GM12878 (cell line): Measurements from ENCODE around the gene CD38. TPM values are rescaled to one million over a fixed set of nuclear protein-coding genes. Genes with fewer than 3 reads are reported as not detected.
"Not testable (repeated sequence)": the region's sequence is repeated elsewhere in the genome, so short reads cannot be mapped to it uniquely, and the experiment has no call there.

Source experiments
- ATAC-seq: fragments of 200-7000 bp; cut with Tn5 transposase; 3 replicates; pipeline ENCODE4 v1.9.1; 2020; ENCODE audit warnings: mild to moderate bottlenecking, moderate library complexity
- BruUV-seq: library from RNA; stranded (reverse); fragments of 400-500 nt; replicated peaks from 2 replicates; lab custom pipeline; 2021; lab: Mats Ljungman, UMichigan
- CTCF ChIA-PET: fragments of 300-600 bp; sonication (Branson Sonifier 250); formaldehyde crosslinking; extraction: SDS; loops from one replicate; lab custom pipeline; 2021; ENCODE audit warnings: inconsistent platforms; lab: Yijun Ruan, JAX
- POLR2A ChIA-PET: fragments of 350-600 bp; formaldehyde crosslinking; extraction: SDS; loops from one replicate; lab custom pipeline; 2021; ENCODE audit warnings: inconsistent platforms; lab: Charles Lee
- RAD21 ChIA-PET: fragments of 300-600 bp; sonication (Branson Sonifier 250); formaldehyde crosslinking; loops from one replicate; lab custom pipeline; 2023; ENCODE audit warnings: antibody characterized with exemption; ENCODE audit not compliant: unreplicated experiment; lab: Charles Lee
- SMC1A ChIA-PET: fragments of 300-600 bp; sonication (Branson Sonifier 250); formaldehyde crosslinking; loops from one replicate; lab custom pipeline; 2023; ENCODE audit not compliant: unreplicated experiment, uncharacterized antibody; lab: Charles Lee
- DNase-seq: peaks from one replicate; pipeline ENCODE4 v3.0.0-alpha.2; 2011; ENCODE audit warnings: low read depth, low spot score
- FAIRE-seq: peaks from 3 replicates; lab custom pipeline; 2011; peaks lifted over from hg19 to GRCh38; lab: Jason Lieb, UNC
- H2AFZ ChIP-seq: 2 replicates; pipeline ENCODE4 v1.6.0; 2011; ENCODE audit warnings: low read depth, low read length, control low read depth; ENCODE audit not compliant: control insufficient read depth
- H3K27ac ChIP-seq: 2 replicates; pipeline ENCODE4 v1.5.1; 2011; ENCODE audit warnings: control low read depth; ENCODE audit not compliant: control insufficient read depth, insufficient read depth
- H3K27me3 ChIP-seq, 2 experiments: replicated peaks in 1 of 2; 2 replicates each; pipeline versions ENCODE4 v1.6.0 to v1.6.1; 2011; ENCODE audit warnings: low read length in 1 of 2; ENCODE audit not compliant: control insufficient read depth in 2 of 2, insufficient read depth in 2 of 2
- H3K36me3 ChIP-seq, 2 experiments: 2 replicates each; pipeline ENCODE4 v1.5.1; 2011; ENCODE audit warnings: low read length in 1 of 2; ENCODE audit not compliant: control insufficient read depth in 2 of 2, insufficient read depth in 2 of 2
- H3K4me1 ChIP-seq: 2 replicates; pipeline ENCODE4 v1.6.1; 2011; ENCODE audit warnings: mild to moderate bottlenecking, low read length, moderate library complexity, mixed read lengths; ENCODE audit not compliant: control insufficient read depth, insufficient read depth
- H3K4me2 ChIP-seq: 2 replicates; pipeline ENCODE4 v1.6.0; 2011; ENCODE audit warnings: control low read depth; ENCODE audit not compliant: control insufficient read depth, insufficient read depth
- H3K4me3 ChIP-seq: fragments of 200-600 bp; sonication (generic); 2 replicates; pipeline ENCODE4 v1.5.1; 2016
- H3K79me2 ChIP-seq: 2 replicates; pipeline ENCODE4 v1.6.0; 2011; ENCODE audit warnings: low read length; ENCODE audit not compliant: control insufficient read depth, insufficient read depth
- H3K9ac ChIP-seq: 2 replicates; pipeline ENCODE4 v1.8.0; 2011; ENCODE audit warnings: low read length, control low read depth, mixed read lengths; ENCODE audit not compliant: control insufficient read depth, insufficient read depth
- H3K9me3 ChIP-seq: replicated peaks from 3 replicates; pipeline ENCODE4 v1.5.1; 2011; ENCODE audit warnings: mild to moderate bottlenecking, low read length; ENCODE audit not compliant: control insufficient read depth, insufficient read depth
- H4K20me1 ChIP-seq: 2 replicates; pipeline ENCODE4 v1.6.0; 2011; ENCODE audit not compliant: control insufficient read depth, insufficient read depth
- CEBPZ ChIP-seq: fragments of 150-350 bp; IDR thresholded peaks from 2 replicates; pipeline ENCODE4 v1.6.1; 2016; ENCODE audit warnings: low read depth, low read length
- E4F1 ChIP-seq: fragments of 450-650 bp; IDR thresholded peaks from 2 replicates; pipeline ENCODE4 v1.6.1; 2018; ENCODE audit warnings: borderline replicate concordance, mild to moderate bottlenecking; ENCODE audit not compliant: partially characterized antibody
- FOS ChIP-seq: IDR thresholded peaks from 3 replicates; pipeline ENCODE4 v1.6.1; 2011; ENCODE audit warnings: borderline replicate concordance; ENCODE audit not compliant: insufficient read length; ENCODE audit errors: extremely low read depth
- GATAD2B ChIP-seq: fragments of 450-650 bp; conservative IDR thresholded peaks from 2 replicates; pipeline ENCODE4 v1.6.1; 2017; ENCODE audit warnings: low read depth, mild to moderate bottlenecking, moderate library complexity
- IKZF2 ChIP-seq, 2 experiments: fragments of 450-650 bp; IDR thresholded peaks; 2 replicates each; pipeline ENCODE4 v1.6.1; 2017; ENCODE audit warnings: mild to moderate bottlenecking in 2 of 2, moderate library complexity in 2 of 2
- JUND ChIP-seq: IDR thresholded peaks from 2 replicates; pipeline ENCODE4 v1.6.1; 2012; ENCODE audit warnings: low read depth, mild to moderate bottlenecking, low read length, improper control_type of control experiment, moderate library complexity
- NFYB ChIP-seq: IDR thresholded peaks from 2 replicates; pipeline ENCODE4 v1.6.1; 2011; ENCODE audit warnings: low read depth, mild to moderate bottlenecking, low read length, improper control_type of control experiment, moderate library complexity; ENCODE audit not compliant: insufficient read depth
- ZNF217 ChIP-seq: fragments of 450-650 bp; IDR thresholded peaks from 2 replicates; pipeline ENCODE4 v1.6.1; 2017; ENCODE audit warnings: antibody characterized with exemption, mild to moderate bottlenecking
- ZSCAN29 ChIP-seq: fragments of 450-650 bp; IDR thresholded peaks from 2 replicates; pipeline ENCODE4 v1.6.1; 2017; ENCODE audit warnings: mild to moderate bottlenecking, moderate library complexity
- ZZZ3 ChIP-seq: IDR thresholded peaks from 2 replicates; pipeline ENCODE4 v1.6.1; 2011; ENCODE audit warnings: low read depth; ENCODE audit not compliant: control insufficient read depth, insufficient read length
- WGBS: methylation state at CpG from one replicate; pipeline ENCODE4 v1.1.6; 2016; ENCODE audit warnings: low lambda C conversion rate; ENCODE audit not compliant: insufficient replicate concordance, insufficient coverage; ENCODE audit errors: missing lambda C conversion rate; 5-methylcytosine and 5-hydroxymethylcytosine counted together
- in situ Hi-C: fragments of 300-500 bp; cut with MboI; formaldehyde crosslinking; loops from 9 replicates; pipeline ENCODE4 v1.14.3; 2018; ENCODE audit warnings: mixed read lengths
- intact Hi-C: fragments of 100-400 bp; cut with micrococcal nuclease; formaldehyde crosslinking; loops from one replicate; pipeline ENCODE4 v1.14.2; 2022; ENCODE audit not compliant: unreplicated experiment
- polyA plus RNA-seq, 11 experiments: library from polyadenylated mRNA; depleted of rRNA in 4 of 11; unstranded in 6 of 11; stranded (reverse) in 5 of 11; fragments of >200 nt; fragmentation: Nextera tagmentation in 4 of 11; fragmentation: Illumina TruSeq in 1 of 11; extraction: Ambion mirVana in 4 of 11; extraction: Trizol in 1 of 11; gene quantifications; 1 replicate in 1 of 11; 2 replicates in 10 of 11; pipeline versions ENCODE4 v1.2.1 to v1.2.3, GENCODE V29; 2011 to 2016; ENCODE audit warnings: inconsistent platforms in 2 of 11, missing spikeins in 2 of 11, low read depth in 1 of 11
- total RNA-seq, 4 experiments: library from RNA; depleted of rRNA in 3 of 4; stranded (reverse); fragments of >200 nt in 3 of 4; fragmentation: Illumina TruSeq in 1 of 4; extraction: Trizol in 1 of 4; gene quantifications; 2 replicates each; pipeline versions ENCODE4 v1.2.1 to v1.2.3, GENCODE V29; 2013 to 2021

The CD38 gene
- total and polyA plus RNA-seq, 10 of the 15 experiments (the other 5 are each of a cell fraction or from before 2014, with no cell fraction given): 3.5 to 39.8 (median 12.7) TPM

GRCh38 chr4:15733061-15733460 is 45.1 kb upstream of the CD38 start:
- in situ Hi-C loops: loop anchor here (5.0 kb wide), 1 partner anchor 219 kb away; no protein-coding TSS in a partner anchor

GRCh38 chr4:15735536-15735935 is 42.6 kb upstream of the CD38 start:
- no peak for DNase-seq
- Histone ChIP-seq H3K27ac (no peak overlapping the region), H3K27me3 (no peaks in the 10 kb centered on the region; a peak in 1 of 4 replicates), H3K36me3 (no peaks in the 10 kb centered on the region), H3K4me3 (no peak overlapping the region), H2AFZ (no peak overlapping the region), H3K9me3 (no peaks in the 10 kb centered on the region; the same call in 2 of the 3 replicates), H3K9ac (no peak overlapping the region), H4K20me1 (no peaks in the 10 kb centered on the region), H3K79me2 (no peaks in the 10 kb centered on the region), H3K4me1 (no peaks in the 10 kb centered on the region), H3K4me2 (no peak overlapping the region)
- no peak for FAIRE-seq
- ChIA-PET SMC1A (no interaction called here), CTCF (interaction anchor here (5.7 kb wide), 1 partner anchor 69 kb away, joined by 31 read pairs; no protein-coding TSS in a partner anchor), POLR2A (no interaction called here), RAD21 (interaction anchor here (1.0 to 2.3 kb wide), 2 partner anchors 70 to 221 kb away, joined by 4 to 8 read pairs; no protein-coding TSS in a partner anchor)
- intact Hi-C loops: no loop called here
- BruUV-seq: no TSS peak
- WGBS: 51% methylated on average over 6 of the region's 6 CpGs
- ATAC-seq: no peak
- TF ChIP-seq CEBPZ (no peak), ZZZ3 (no peak), IKZF2 (IDR thresholded peaks at IDR 0.05) (no peak), FOS (no peak), ZSCAN29 (no peak), ZNF217 (no peak), GATAD2B (no peak), E4F1 (no peak), JUND (no peak)
- in situ Hi-C loops: no loop called here

More at GRCh38 chr4:15733061-15733460, 45.1 kb upstream of the CD38 start:
- H3K27ac ChIP-seq, intact Hi-C loops, H2AFZ ChIP-seq, FAIRE-seq, H3K79me2 ChIP-seq, H3K36me3 ChIP-seq, ATAC-seq, H3K27me3 ChIP-seq, POLR2A ChIA-PET, H3K9me3 ChIP-seq, H3K4me2 ChIP-seq, H4K20me1 ChIP-seq, DNase-seq, BruUV-seq, H3K4me1 ChIP-seq, H3K4me3 ChIP-seq, H3K9ac ChIP-seq: not testable (repeated sequence)
- ChIA-PET RAD21 (interaction anchor here (0.9 to 6.8 kb wide), 7 partner anchors 46 to 223 kb away, joined by 3 to 39 read pairs (median 6); no protein-coding TSS in a partner anchor), CTCF (interaction anchor here (0.6 to 6.2 kb wide), 8 partner anchors 23 to 534 kb away, joined by 3 to 52 read pairs (median 9); no protein-coding TSS in a partner anchor), SMC1A (interaction anchor here (0.8 to 7.2 kb wide), 8 partner anchors 22 to 268 kb away, joined by 3 to 47 read pairs (median 10); no protein-coding TSS in a partner anchor)
- TF ChIP-seq NFYB: peak; percentile 62; the same call in 1 of the 2 replicates
- WGBS: 53% methylated on average over 5 of the region's 5 CpGs
